Natural killer cell (primary cell): ENCODE data around the gene ITGB2. TPM values are rescaled to one million over a fixed set of nuclear protein-coding genes. Genes with fewer than 3 reads are reported as not detected.

ENCODE experiments used
- ATAC-seq, 3 donors: fragments of 150-1000 bp in 2 of 3; fragments of 200-7000 bp in 1 of 3; cut with Tn5 transposase; 1 replicate in 1 of 3; 2 replicates in 2 of 3; pipeline ENCODE4 v1.10.0; 2021; ENCODE audit warnings: mild to moderate bottlenecking in 2 of 3, moderate library complexity in 2 of 3
- DNase-seq, 2 donors: peaks; one replicate each; pipeline versions ENCODE4 v3.0.0 to v3.0.0-alpha.2; 2013 to 2021; ENCODE audit warnings: mixed read lengths in 1 of 2
- H3K27ac ChIP-seq: one replicate; pipeline ENCODE4 v1.5.1; 2013; ENCODE audit warnings: mild to moderate bottlenecking, low read length
- H3K27me3 ChIP-seq: one replicate; pipeline ENCODE4 v1.6.1; 2013; ENCODE audit warnings: low read length; ENCODE audit not compliant: control insufficient read depth, insufficient read depth
- H3K36me3 ChIP-seq: one replicate; pipeline ENCODE4 v1.6.1; 2013; ENCODE audit warnings: low read length; ENCODE audit not compliant: control insufficient read depth, insufficient read depth
- H3K4me1 ChIP-seq: one replicate; pipeline ENCODE4 v1.6.1; 2013; ENCODE audit warnings: low read length; ENCODE audit not compliant: control insufficient read depth, insufficient read depth
- H3K4me3 ChIP-seq: one replicate; pipeline ENCODE4 v1.5.1; 2013; ENCODE audit warnings: low read length
- H3K9me3 ChIP-seq: one replicate; pipeline ENCODE4 v1.6.1; 2013; ENCODE audit warnings: low read length; ENCODE audit not compliant: control insufficient read depth, insufficient read depth
- H3K27ac Mint-ChIP-seq, 2 donors: one replicate each; pipeline ENCODE4 v1.8.0; 2022; ENCODE audit warnings: mild to moderate bottlenecking in 2 of 2, mixed read lengths in 2 of 2, moderate library complexity in 1 of 2
- H3K27me3 Mint-ChIP-seq, 2 donors: one replicate each; pipeline ENCODE4 v1.8.0; 2022; ENCODE audit warnings: low read depth in 2 of 2, mixed read lengths in 2 of 2
- H3K36me3 Mint-ChIP-seq: one replicate; pipeline ENCODE4 v1.8.0; 2022; ENCODE audit warnings: mixed read lengths
- H3K4me1 Mint-ChIP-seq, 2 donors: one replicate each; pipeline ENCODE4 v1.8.0; 2022; ENCODE audit warnings: mixed read lengths in 2 of 2
- H3K4me3 Mint-ChIP-seq: one replicate; pipeline ENCODE4 v1.8.0; 2022; ENCODE audit warnings: mild to moderate bottlenecking, moderate library complexity, mixed read lengths
- H3K9me3 Mint-ChIP-seq, 2 donors: one replicate each; pipeline ENCODE4 v1.8.0; 2022; ENCODE audit warnings: mixed read lengths in 2 of 2
- WGBS: methylation state at CpG from one replicate; pipeline ENCODE4 v1.1.7; 2013; ENCODE audit warnings: missing lambda C conversion rate; ENCODE audit not compliant: insufficient coverage; 5-methylcytosine and 5-hydroxymethylcytosine counted together
- intact Hi-C: fragments of 100-400 bp; cut with micrococcal nuclease; formaldehyde crosslinking; loops from one replicate; pipeline ENCODE4 v1.14.2; 2022
- total RNA-seq, 4 donors: library from RNA; stranded (reverse); fragments of 120-200 nt in 1 of 4; gene quantifications; one replicate each; pipeline versions ENCODE4 v1.2.3 to v1.2.4, GENCODE V29; 2013 to 2022
- TF ChIP-seq, protein P1 (sequence below): fragments of 200-600 bp; IDR thresholded peaks from one replicate; pipeline ENCODE4 v1.8.0; 2022; ENCODE audit warnings: antibody characterized with exemption

Gene ITGB2
- total RNA-seq, 3 donors from 2014 or later (not counting 1 experiment from before 2014, with no cell fraction given): 1,223 to 1,393 (median 1,250) TPM

- no peak for ATAC-seq
- WGBS: 98% methylated on average over 3 of the region's 3 CpGs
These were observed 84.4 kb downstream of the ITGB2 start for GRCh38 chr21:44836349-44836665.

More at GRCh38 chr21:44836349-44836665, 84.4 kb downstream of the ITGB2 start:
- Histone ChIP-seq H3K4me1 (no peaks in the 10 kb centered on the region), H3K4me3 (no peak overlapping the region), H3K27me3 (no peaks in the 10 kb centered on the region), H3K36me3 (no peaks in the 10 kb centered on the region), H3K27ac (no peak overlapping the region), H3K9me3 (no peaks in the 10 kb centered on the region)
- H3K4me1 Mint-ChIP-seq: peaks cover 0 to 1% of the 10 kb centered on the region in 2 donors
- no peaks in the 10 kb centered on the region for H3K9me3 Mint-ChIP-seq
- H3K27ac Mint-ChIP-seq: no peak overlapping the region
- TF ChIP-seq, protein P1, sequence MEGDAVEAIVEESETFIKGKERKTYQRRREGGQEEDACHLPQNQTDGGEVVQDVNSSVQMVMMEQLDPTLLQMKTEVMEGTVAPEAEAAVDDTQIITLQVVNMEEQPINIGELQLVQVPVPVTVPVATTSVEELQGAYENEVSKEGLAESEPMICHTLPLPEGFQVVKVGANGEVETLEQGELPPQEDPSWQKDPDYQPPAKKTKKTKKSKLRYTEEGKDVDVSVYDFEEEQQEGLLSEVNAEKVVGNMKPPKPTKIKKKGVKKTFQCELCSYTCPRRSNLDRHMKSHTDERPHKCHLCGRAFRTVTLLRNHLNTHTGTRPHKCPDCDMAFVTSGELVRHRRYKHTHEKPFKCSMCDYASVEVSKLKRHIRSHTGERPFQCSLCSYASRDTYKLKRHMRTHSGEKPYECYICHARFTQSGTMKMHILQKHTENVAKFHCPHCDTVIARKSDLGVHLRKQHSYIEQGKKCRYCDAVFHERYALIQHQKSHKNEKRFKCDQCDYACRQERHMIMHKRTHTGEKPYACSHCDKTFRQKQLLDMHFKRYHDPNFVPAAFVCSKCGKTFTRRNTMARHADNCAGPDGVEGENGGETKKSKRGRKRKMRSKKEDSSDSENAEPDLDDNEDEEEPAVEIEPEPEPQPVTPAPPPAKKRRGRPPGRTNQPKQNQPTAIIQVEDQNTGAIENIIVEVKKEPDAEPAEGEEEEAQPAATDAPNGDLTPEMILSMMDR: no peak
- intact Hi-C loops: no loop called here
- DNase-seq: no peak
- H3K36me3 Mint-ChIP-seq: no peaks in the 10 kb centered on the region
- H3K4me3 Mint-ChIP-seq: no peak overlapping the region
- H3K27me3 Mint-ChIP-seq: peaks cover 0 to 3% of the 10 kb centered on the region in 2 donors

Other genes with a start within 250 kb of the ITGB2 start
- gene KRTAP12-1, start 238.7 kb downstream of the ITGB2 start, total RNA-seq: not detected
- not detected for gene KRTAP10-12, start 223.7 kb downstream of the ITGB2 start, total RNA-seq
- gene TSPEAR, start 209.3 kb downstream of the ITGB2 start, total RNA-seq: not detected
- 100 to 1,000 TPM in 2 of 3 donors, 10 to 100 TPM in 1; 89.1 to 109 (median 107) TPM for gene UBE2G2, start 119.1 kb downstream of the ITGB2 start, total RNA-seq
- gene SUMO3, start 102.8 kb downstream of the ITGB2 start, total RNA-seq: 10 to 100 TPM; 64.0 to 70.1 (median 65.2) TPM
- 100 to 1,000 TPM in 2 of 3 donors, 10 to 100 TPM in 1; 96.8 to 144 (median 126) TPM for gene PTTG1IP, start 47.2 kb downstream of the ITGB2 start, total RNA-seq
- gene SLX9, start 19.1 kb upstream of the ITGB2 start, total RNA-seq: 10 to 100 TPM; 12.8 to 22.9 (median 20.0) TPM
- 10 to 100 TPM; 20.7 to 28.0 (median 26.6) TPM for gene ADARB1, start 153.7 kb upstream of the ITGB2 start, total RNA-seq